ENCODE results near the gene DLG5. TPM values are rescaled to one million over a fixed set of nuclear protein-coding genes. Genes with fewer than 3 reads are reported as not detected.

Gene DLG5
- total RNA-seq, 1 donor from 2014 or later, result 34.6 TPM

DNA sequence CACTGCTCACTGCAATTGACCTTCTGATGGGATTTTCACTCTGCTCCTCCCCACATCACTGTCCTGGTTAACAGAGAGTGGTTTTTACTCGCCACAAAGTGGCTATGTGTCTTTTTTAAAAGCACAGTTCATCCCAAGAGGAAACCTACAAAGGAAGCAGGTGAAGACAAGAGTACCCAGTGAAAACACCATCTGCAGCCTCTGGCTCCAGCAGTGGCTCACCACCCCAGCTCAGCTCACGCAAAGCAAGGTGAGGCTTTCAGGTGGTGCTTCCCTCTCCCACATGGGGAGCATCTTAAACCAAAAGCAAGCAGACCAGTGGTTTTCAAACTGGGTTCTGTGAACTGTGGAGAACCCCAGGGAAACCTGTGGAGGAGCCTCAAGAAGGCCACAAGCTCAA lies 14.0 kb downstream of the DLG5 start:
- no peak for DNase-seq

DNA sequence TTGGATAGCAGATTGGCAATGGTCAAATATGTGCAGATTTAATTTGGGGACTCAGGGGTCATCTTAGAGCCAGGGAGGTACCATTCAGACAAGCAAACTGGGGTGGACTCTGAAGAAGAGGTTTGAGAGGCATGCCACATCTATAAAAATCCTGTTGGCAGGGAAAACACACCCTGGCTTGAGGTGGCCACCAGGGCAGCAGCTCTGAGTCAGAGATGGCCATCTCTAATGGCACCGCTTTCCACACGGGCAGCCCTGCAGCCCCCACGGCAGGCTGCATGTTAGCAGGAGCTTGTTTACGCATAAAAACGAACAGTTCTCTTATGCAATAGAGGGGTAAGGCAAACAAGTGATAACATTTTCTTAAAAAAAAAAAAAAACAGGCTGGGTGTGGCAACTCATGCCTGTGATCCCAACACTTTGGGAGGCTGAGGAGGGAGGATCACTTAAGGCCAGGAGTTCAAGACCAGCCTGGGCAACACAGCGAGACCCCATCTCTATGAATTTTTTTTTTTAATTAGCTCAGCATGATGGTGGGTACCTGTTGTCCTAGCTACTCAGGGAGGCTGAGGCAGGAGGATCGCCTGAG lies 14.9 kb downstream of the DLG5 start:
- DNase-seq, result no peak

DNA sequence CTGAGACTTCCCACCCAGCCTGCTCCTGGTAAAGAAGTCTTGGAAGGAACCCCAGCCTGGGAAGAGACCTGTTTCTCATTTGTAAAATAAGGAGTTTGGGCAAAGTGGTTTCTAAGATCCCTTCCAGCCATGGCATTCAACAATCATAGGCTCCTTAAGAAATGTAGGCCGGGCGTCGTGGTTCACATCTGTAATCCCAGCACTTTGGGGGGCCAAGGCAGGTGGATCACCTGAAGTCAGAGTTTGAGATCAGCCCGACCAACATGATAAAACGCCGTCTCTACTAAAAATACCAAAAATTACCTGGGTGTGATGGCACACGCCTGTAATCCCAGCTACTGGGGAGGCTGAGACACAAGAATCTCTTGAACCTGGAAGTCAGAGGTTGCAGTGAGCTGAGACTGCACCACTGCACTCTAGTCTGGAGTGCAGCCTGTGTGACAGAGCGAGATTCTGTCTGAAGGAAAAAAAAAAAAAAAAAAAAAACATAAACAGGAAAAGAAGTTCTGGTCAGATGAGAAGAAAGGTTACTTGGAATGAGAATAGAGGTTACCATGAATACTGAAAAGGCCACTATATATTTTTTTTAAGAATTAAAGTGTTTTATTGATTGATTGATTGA lies 15.9 kb downstream of the DLG5 start:
- DNase-seq, result no peak

DNA sequence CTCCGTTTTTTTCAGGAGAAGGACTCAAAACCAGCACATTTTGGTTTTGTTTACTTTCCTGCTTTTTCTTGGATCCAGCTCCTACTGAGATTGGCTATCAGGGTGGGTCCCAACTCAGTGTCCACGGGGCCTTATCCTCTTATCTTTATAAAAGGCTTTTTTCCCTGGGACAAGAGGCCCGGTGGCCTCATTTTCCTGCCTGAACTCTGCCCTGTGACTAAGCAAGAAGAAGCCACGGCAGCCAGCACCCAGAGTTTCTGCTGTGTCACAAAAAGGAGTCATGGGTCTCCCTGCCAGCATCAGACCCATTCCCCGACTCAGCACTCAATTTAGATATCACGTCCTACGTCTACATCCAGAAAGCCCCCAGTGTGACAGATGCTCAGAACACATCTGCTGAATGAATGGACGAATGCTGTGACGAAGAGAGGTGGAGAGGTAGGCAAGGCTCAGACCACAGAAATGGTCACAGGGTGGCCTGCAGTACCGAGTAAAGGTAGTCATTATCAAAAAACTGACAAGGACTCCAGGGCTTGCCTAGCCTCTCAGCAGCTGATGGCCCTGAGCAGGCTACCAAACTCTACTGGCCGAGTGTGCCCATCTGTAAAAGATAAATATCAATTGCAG lies 16.7 kb downstream of the DLG5 start:
- no peak for DNase-seq

DNA sequence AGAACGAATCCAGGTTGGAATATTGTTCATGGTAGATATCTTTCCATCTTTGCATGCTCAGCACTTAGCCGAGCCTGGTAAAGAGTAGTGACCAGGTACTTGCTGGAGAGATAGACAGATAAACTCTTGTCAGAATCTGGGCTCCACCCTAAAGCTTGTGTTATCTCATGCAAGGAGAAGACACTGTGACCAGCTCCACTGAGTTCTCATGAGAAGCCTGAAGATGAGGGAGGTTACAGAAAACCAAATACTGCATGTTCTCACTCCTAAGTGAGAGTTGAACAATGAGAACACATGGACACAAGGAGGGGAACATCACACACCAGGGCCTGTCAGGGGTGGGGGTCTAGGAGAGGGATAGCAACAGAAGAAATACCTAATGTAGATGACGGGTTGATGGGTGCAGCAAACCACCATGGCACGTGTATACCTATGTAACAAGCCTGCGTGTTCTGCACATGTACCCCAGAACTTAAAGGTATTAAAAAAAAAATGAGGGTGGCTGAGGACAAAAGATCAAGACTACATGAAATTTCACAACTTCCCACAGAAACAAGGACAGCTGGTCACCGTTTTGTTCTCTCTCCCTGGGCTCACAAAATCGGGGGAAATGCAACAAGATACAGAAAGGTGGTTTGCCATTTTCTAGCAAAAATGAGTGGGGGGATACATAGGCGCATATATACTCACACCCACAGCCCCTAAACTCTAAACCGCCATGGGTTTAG lies 17.4 kb downstream of the DLG5 start:
- DNase-seq, result no peak

DNA sequence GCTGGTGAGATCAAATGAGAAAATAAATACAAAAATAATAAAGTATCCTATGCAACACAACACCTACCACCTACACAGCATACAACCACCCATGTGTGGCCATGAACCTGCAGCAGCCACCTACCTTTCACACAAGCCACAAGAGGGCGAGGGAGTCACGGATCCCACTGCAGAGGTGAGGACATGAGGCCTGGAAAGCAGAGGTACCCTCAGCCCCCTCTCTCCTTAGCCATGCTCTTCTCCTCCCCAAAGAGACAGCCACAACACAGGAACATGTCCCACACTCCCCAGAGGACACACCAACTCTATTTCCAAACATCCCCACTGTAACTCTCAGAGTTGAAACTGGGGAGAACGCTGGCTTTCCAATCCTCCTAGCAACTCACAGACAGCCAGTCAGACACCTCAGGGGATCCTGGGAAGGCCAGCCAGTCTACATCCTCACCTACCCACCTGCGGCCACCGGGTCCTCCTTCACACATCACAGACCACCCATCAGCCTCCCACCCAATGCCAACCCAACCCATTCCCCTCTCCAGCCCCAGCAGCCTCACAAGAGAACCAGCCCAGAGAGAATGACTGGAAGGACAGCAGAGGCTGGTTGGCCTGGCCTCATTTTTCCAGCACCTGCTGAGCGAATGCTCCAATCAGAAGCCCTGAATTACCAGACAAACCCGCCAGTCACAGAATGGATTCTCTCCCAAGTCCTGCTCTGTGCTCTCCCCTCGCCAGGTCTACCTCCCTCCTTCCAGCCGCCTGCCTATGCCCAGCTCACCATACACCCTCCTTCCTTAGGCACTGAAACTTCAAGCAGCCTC lies 18.4 kb downstream of the DLG5 start:
- no peak for DNase-seq

DNA sequence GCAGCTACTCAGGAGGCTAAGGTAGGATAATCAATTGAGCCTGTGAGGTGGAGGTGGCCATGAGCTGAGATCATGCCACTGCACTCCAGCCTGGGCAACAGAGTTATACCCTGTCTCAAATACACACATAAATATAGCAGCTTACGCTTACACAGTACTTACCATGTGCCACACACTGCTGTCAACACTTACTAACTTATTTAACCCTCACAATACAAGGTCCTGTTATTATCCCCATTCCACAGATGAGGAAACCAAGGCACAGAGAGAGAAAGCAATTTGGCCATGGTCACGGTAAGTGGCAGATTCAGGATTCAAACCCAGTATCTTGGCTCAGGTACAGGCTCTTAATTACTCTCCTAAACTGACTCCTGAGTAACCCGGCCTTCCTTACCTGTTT lies 19.1 kb downstream of the DLG5 start:
- DNase-seq, result no peak

DNA sequence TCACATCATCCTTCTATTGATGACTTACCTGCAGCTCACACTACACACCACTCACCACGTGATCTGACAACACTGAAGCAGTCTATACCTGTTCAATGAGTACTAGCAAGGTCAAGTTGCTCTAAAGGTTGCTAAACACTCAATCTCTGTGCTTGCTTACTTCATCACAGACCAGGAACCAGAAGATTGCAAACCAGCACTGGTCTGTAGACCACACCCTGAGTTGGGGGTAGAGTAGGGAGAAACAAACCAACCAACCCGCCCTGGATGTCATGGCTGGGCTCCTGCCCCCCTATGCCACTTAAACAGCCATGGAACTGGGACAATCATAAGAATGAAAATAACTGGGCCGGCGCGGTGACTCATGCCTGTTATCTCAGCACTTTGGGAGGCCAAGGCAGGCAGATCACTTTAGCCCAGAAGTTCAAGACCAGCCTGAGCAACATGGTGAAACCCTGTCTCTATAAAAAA lies 19.6 kb downstream of the DLG5 start:
- no peak for DNase-seq

DNA sequence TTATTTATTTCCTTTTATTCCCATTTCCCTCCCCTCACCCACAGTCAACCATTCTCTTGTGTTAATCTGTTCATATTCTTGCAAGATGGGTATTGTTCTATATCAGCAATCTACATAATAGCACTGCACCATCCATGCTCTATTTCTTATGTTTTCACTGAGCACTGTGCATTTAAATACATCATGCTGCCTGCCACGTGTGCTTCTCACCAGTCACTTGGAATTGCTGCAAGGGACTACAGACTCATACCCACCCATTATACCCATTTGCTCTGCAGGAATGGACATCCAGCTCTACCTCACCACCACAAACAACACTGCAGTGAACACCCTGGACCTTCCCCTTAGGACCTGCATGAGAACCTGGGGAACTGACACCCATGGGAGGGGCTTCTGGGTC lies 20.8 kb downstream of the DLG5 start:
- DNase-seq, result no peak

DNA sequence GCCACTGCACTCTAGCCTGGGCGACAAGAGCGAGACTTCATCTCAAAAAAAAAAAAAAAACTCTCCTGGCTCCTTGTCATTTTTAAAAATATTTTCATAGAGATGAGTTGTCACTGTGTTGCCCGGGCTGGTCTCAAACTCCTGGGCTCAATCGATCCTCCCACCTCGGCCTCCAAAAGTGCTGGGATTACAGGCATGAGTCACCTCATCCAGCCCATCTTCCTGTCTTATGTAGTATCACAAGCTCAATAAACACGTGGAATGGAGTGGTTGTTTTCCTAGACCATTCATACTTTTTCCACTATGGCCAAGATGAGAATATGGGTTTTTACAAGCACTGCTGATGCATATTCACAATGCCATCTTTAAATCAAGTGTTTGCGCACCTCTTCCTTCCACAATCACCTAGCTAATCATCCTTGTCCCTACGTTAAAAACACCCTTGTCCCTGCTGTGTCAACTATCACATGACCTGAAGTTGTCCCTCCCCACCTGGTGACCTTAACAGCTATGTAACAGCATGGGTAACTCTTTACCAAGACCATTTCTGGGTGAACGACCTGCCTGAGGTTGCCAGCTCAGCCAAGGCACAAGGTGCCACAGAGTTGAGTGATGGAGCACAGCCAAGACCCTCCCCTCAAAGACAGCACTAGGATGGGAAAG lies 21.3 kb downstream of the DLG5 start:
- no peak for DNase-seq

DNA sequence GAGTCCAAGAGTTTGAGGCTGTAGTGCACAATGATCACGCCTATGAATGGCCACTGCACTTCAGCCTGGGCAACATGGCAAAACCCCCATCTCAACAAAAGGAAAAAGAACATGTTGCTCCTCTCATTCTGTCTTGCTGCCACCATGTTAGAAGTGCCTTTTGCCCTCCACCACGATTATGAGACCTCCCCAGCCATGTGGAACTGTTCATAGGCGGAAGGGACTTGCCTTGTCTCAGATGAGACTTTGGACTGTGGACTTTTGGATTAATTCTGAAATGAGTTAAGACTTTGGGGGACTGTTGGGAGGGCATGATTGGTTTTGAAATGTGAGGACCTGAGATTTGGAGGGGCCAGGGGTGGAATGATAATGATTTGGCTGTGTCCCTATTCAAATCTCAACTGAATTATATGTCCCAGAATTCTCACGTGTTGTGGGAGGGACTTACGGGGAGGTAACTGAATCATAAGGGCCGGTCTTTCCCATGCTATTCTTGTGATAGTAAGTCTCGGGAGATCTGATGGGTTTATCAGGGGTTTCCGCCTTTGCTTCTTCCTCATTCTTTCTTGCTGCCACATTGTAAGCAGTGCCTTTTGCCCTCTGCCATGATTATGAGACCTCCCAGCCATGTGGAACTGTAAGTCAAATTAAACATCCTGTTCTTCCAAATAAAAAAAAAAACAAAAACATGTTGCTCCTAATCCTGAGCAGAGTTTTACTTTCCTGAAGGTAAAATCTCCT lies 22.3 kb downstream of the DLG5 start:
- DNase-seq, result no peak

DNA sequence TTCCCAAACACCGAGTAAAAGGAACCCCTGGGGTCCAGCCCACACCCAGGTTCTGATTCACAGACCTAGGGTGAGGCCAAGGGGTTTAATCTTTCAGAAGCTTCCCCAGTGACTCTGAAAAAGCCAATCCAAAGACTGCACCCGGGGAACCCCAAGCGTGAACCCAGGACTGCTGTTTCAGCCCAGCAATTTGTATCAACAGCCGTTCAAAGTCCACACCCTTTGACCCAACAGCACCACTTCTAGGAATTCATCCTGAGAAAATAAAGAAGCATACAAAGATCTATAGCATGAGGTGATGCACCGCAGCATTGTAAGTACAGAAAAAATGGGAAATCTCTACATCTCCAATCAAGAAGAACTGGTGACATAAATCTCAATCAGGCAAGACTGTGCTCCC lies 24.4 kb downstream of the DLG5 start:
- no peak for DNase-seq

DNA sequence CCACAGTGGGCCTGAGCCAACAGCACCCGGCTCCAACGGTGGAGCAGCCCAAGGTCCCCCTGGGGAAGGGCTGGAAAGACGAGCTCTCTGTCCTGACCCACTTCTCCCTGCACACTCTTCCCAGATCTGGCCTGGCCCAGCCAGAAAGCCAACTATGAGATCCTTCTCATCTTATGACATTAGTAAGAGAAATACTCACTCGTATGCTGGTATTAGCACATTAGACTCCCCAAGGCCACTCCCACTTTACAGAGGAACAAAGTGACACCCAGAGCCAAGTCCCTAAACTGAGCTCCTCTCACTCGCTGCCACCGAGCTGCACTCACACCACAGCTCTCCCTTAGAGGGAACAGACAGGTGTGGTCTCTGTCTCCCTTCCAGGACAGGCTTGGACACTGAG lies 24.8 kb downstream of the DLG5 start:
- DNase-seq, result no peak

DNA sequence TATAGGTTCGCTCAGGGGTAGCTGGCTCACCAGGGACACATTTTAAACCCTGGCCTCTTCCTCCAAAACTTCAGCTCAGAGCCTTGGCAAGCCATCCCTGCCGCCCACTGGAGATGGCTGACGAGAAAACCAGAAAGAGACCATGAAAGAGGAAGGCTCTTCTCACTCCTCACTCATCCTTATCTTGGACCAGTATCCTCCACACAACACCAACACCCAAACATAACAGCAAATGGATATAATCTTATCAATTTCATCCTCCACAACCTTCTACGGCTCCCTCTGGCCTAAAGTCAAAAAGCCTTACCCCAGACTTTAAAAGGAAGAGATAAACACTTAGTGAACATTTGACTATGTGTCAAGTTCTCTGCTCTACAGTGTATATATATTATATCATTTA lies 26.9 kb downstream of the DLG5 start:
- DNase-seq, result no peak

DNA sequence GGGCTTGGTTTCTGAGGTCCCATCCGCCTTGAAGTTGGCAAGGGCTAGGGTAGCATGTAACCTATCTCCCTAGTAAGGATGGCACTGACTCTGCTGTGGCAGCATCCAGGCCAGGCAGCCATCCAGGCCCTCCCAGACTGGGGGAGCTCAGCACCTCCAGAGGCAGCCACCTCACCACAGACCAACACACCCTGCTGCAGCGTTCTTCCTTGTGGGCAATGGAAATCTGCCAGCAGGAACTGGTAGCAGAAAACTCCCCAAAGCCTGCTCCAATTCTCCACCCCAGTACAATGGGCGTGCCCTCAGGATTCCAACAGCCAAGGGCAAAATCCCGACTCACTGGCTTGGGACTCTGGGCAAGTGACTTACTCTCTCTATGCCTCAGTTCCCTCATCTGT lies 27.5 kb downstream of the DLG5 start:
- peak; percentile 30 for DNase-seq

DNA sequence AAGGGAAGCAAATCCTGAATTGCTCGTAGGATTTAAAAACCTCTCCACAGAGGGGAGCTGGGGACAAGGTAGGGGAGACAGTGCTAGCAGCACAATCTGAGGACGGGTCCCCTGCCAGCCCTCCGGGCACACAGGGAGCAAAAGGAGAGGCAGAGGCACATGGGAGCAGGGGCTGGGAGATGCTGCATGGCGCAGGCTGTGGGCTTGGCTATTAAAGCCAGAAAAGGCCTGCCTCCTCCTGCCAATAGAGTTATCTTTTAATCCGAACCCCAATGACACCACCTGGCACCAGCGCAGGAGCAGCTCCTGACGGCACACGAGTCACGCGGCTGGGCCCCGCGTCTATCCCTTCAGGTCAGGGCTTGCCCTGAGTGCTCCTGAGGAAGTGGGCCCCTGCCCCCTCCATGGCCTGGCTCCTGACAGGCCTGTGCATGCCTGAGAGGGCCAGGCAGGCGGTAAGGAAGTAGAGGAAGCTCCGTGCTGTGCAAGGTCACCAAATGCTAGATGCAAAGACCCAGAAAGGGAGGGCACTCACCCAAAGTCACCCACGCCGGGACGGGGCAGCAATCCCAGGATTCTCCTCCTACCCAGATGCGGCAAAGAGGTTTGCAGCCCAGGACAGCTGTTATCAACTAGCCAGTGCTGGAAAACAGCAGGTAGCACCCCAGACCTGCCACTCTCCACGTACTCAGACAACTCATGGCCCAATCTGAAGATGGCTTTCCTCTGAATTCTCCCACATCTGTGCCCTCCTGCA lies 28.1 kb downstream of the DLG5 start:
- DNase-seq, result peak; percentile 69

DNA sequence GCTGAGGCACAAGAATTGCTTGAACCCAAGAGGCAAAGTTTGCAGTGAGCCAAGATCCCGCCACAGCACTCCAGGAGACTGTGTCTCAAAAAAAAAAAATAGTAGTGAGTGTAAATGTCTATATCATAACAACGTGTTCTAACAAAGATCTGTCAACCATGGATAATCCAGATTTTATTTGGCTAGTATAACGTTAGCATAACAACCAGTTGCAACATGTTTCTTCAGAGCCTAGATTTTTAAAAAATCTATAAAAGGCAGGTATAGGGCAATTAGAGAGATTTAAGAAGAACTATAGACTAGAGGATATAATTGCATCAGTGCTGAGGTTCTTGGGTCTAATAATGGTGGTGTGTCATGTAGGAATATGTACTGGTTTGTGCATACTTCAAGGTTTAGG lies 30.5 kb downstream of the DLG5 start:
- peak; percentile 24 for DNase-seq

DNA sequence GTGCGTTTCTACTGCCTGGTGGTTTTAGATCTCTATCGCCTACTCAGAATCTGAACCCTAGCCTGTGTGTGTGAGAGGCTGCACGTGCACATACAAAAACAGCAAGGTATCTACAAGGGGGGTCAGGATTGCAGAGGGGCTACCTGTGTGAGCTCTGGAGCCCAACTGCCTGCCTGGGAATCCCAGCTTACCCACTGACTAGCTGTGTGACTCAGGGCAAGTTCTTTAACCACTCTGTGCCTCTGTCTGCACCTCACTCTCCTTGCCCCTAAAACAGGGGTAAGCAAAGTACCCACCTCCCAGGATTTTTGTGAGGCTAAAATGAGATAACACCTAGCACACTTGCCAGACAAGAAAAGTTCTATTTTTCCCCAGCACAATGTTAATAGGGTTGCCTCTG lies 32.5 kb downstream of the DLG5 start:
- no peak for DNase-seq

DNA sequence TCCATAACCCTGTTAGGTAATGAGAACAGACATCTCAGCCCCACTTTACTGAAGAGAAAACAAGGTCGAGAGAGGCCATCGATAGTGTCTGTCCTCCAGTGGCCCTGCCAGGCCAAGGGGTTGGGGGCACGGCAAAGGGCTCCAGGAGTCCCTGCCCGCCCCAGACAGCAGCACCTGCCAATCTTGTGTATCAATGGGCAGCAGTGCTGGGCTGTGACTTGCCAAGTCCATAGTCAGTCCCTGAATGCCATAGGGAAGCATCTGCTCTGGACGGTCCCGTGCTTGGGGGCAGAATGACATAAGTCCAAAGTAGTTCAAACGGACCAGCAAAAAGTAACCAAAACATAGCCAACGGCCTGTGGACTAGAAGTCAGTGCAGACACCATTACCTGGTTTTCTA lies 33.2 kb downstream of the DLG5 start:
- DNase-seq, result no peak

DNA sequence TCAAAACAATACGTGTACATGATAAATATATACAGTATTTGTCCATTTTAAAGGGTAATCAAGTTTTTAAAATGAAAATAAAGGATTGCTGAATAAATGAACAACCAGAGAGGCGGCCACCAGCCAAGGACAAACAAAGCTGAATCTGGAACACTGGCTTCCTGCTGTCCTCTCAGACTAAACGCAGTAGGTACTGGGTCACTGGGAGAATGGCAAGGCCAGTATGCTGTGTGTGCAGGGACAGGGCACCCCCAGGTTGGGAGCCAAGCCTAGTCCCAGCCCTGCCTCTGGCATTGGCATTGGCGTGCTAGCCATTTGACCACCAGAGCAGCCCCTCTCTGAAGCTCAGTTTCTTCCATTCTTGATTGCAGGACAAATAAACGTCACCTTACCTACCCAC lies 33.8 kb downstream of the DLG5 start:
- no peak for DNase-seq
